Tibial artery (tissue), 4 donors: ENCODE results near the gene SLC25A33.

Source experiments
- DNase-seq, 2 donors: peaks; one replicate each; pipeline ENCODE4 v3.0.0-alpha.2; 2019
- H3K27ac ChIP-seq, 2 donors: fragments of 200-600 bp; sonication (generic) in 1 of 2; 1 replicate in 1 of 2; 2 replicates in 1 of 2; pipeline ENCODE4 v1.5.1; 2018 to 2019; ENCODE audit warnings: mild to moderate bottlenecking in 1 of 2
- H3K27me3 ChIP-seq, 2 donors: fragments of 200-600 bp; sonication (generic) in 1 of 2; one replicate each; pipeline versions ENCODE4 v1.5.1 to v1.6.0; 2016 to 2019
- H3K36me3 ChIP-seq, 3 donors: fragments of 200-600 bp; sonication (generic) in 2 of 3; one replicate each; pipeline ENCODE4 v1.5.1; 2016 to 2019; ENCODE audit warnings: mild to moderate bottlenecking in 2 of 3
- H3K4me1 ChIP-seq, 4 donors: fragments of 200-600 bp; sonication (generic) in 2 of 4; 1 replicate in 3 of 4; 2 replicates in 1 of 4; pipeline ENCODE4 v1.5.1; 2016 to 2019
- H3K4me3 ChIP-seq, 2 donors: fragments of 200-600 bp; sonication (generic) in 1 of 2; 1 replicate in 1 of 2; 2 replicates in 1 of 2; pipeline ENCODE4 v1.5.1; 2018 to 2019; ENCODE audit warnings: mild to moderate bottlenecking in 2 of 2
- H3K9me3 ChIP-seq, 3 donors: fragments of 200-600 bp; sonication (generic) in 1 of 3; one replicate each; pipeline ENCODE4 v1.5.1; 2016 to 2019
- CTCF ChIP-seq, 2 experiments: fragments of 200-600 bp in 1 of 2; fragments of 450-650 bp in 1 of 2; IDR thresholded peaks; one replicate each; pipeline ENCODE4 v1.5.1; 2017 to 2019; ENCODE audit warnings: antibody characterized with exemption in 2 of 2, mild to moderate bottlenecking in 1 of 2, moderate library complexity in 1 of 2
- intact Hi-C: fragments of 100-400 bp; cut with DNase I; formaldehyde crosslinking; loops from one replicate; pipeline ENCODE4 v1.15.0; 2023; ENCODE audit warnings: low total_unique reads

The SLC25A33 gene

GRCh38 chr1:9634582-9634981 is 95.3 kb downstream of the SLC25A33 start:
- Histone ChIP-seq H3K4me3 (no peak overlapping the region), H3K36me3 (no peaks in the 10 kb centered on the region), H3K4me1 (no peaks in the 10 kb centered on the region), H3K27me3 (no peaks in the 10 kb centered on the region), H3K27ac (no peak overlapping the region), H3K9me3 (no peaks in the 10 kb centered on the region)
- intact Hi-C loops: no loop called here
- no peak for DNase-seq
- no peak for TF ChIP-seq CTCF (IDR thresholded peaks at IDR 0.05)
